NK-92 (cell line): ENCODE data around the gene FUT1.
"Not testable (repeated sequence)": the region's sequence is repeated elsewhere in the genome, so short reads cannot be mapped to it uniquely, and the experiment has no call there.

Source experiments
- DNase-seq: peaks from one replicate; lab custom pipeline; 2025; ENCODE audit not compliant: unreplicated experiment; lab: John Stamatoyannopoulos, UW

Gene FUT1

DNA sequence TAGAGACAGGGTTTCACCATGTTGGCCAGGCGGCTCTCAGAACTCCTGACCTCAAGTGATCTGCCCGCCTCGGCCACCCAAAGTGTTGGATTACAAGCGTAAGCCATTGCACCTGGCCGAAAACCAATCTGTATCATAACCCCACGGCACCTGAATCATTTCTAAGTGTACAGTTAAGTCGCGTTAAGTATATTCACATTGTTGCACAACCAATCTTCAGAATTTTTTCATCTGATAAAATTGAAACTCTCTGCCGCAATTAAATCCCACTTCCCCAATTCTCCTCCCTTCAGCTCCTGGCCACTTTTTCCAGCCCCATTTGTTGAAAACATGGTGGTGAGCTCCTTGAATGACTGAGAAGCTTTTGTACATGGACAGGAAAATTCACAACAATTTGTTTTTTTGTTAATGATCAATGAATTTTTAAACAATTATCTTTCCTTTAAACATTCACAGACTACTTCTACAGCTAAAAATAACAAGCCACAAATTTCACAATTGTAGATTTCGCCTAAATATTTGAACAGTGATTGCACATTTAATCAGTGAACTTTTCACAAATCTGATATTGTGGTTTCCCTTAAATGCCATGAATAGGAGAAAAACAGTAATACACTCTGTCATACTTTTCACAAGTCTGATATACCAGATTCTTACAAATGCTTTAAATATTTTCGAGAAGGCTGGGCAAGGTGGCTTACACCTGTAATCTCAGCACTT is 16.7 kb upstream of the FUT1 start:
- DNase-seq, result no peak

GRCh38 chr19:48768171-48768753 is 15.8 kb upstream of the FUT1 start:
- not testable (repeated sequence) for DNase-seq

GRCh38 chr19:48765816-48766215 is 13.4 kb upstream of the FUT1 start:
- not testable (repeated sequence) for DNase-seq

- no peak for DNase-seq
Observed at GRCh38 chr19:48760504-48761205, 8.2 kb upstream of the FUT1 start.

DNA sequence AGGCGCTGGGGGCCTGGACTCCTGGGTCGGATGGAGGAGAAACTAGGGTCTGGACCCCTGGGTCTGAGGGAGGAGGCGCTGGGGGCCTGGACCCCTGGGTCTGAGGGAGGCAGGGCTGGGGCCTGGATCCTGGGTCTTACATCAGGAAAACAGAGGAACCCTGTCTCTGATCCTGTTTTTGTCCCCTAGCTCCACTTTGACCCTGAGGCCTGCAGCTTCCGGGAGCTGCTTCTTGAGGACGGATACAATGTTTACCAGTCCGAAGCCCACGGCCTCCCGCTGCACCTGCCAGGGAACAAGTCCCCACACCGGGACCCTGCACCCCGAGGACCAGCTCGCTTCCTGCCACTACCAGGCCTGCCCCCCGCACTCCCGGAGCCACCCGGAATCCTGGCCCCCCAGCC is 5.3 kb upstream of the FUT1 start:
- no peak for DNase-seq

GRCh38 chr19:48757089-48757675 is 4.7 kb upstream of the FUT1 start:
- no peak for DNase-seq

DNA sequence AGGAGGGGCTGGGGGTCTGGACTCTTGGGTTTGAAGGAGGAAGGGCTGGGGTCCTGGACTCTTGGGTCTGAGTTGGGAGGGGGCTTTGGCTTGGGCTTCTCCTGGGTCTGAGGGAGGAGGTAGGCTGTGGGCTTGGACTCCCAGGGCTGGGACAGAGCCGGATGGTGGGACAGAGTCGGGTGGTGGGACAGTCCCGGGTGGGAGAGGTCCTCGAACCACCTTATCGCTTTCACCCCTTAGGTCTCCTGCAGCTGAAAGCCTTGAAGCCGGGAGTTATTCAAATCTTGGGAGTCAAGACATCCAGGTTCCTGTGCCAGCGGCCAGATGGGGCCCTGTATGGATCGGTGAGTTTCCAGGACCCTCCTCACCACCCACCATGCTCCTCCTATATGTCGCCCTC is 4.2 kb upstream of the FUT1 start:
- no peak for DNase-seq

- no peak for DNase-seq
Observed at GRCh38 chr19:48756212-48756611, 3.8 kb upstream of the FUT1 start.

DNA sequence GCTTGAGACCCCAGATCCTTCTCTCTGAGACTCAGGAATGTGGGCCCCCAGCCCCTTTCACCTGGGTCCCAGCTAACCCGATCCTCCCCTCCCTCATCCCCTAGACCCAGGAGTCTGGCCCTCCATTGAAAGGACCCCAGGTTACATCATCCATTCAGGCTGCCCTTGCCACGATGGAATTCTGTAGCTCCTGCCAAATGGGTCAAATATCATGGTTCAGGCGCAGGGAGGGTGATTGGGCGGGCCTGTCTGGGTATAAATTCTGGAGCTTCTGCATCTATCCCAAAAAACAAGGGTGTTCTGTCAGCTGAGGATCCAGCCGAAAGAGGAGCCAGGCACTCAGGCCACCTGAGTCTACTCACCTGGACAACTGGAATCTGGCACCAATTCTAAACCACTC is 3.3 kb upstream of the FUT1 start:
- DNase-seq, result no peak

DNA sequence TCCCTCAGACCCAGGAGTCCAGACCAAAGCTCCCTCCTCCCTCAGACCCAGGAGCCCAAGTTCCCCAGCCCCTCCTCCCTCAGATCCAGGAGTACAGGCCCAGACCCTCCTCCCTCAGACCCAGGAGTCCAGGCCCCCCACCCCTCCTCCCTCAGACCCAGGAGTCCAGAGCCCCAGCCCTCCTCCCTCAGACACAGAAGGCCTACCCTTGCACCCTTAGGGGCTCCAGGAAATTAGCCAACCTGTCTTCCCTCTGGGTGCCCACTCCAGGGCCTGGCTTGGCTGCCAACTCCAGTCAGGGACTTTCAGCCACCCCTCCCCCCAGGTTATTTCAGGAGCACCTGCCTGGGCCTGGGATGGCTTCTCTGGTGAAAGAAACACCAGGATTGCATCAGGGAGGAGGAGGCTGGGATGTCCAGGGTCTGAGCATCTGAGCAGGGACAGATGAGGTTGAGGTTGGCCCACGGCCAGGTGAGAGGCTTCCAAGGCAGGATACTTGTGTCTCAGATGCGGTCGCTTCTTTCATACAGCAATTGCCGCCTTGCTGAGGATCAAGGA is 2.7 kb upstream of the FUT1 start, which contains the start of gene FGF21:
FGF21 (plus strand) TSS at position 441 of the 558 bp plus-strand sequence. CDS start 713 bp downstream, outside the sequence.
- DNase-seq, result no peak

- DNase-seq, result no peak
Observed at GRCh38 chr19:48751845-48752495, 471 bp downstream of the FUT1 start.

DNA sequence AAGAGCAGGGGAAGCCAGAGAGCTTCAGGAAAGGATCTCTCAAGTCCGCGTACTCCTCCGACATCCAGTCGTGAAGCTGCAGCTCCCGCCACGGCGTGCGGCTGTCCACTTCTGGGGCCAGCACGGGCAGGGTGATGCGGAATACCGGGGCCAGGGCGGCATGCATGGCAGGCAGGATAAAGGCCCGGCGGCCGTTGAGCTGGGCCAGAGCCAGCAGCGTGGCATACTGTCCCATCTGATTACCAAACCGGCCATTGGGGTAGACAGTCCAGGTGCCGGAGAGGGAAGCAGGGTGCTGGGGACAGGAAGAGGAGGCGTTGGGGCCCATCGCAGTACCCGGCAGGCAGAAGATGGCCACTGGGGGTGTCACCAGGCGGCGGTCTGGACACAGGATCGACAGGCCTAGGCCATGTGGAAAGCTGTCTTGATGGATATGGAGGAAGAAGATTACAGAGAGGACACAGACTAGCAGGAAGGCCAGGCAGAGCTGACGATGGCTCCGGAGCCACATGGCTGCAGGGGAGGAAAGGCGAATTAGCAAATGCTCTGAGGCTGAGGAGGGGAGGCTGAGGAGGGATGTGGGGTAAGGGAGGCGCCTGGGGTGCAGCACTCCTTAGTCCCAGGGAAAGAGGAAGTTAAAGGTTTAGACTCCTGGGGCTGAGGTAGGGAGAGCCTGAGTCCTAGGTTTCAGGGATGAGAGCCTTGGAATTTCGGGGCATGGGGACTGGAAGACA is 1.5 kb downstream of the FUT1 start:
- no peak for DNase-seq

- DNase-seq, result no peak
Observed at GRCh38 chr19:48750351-48750750, 2.1 kb downstream of the FUT1 start.

GRCh38 chr19:48749571-48750198 is 2.8 kb downstream of the FUT1 start:
- DNase-seq, result no peak

DNA sequence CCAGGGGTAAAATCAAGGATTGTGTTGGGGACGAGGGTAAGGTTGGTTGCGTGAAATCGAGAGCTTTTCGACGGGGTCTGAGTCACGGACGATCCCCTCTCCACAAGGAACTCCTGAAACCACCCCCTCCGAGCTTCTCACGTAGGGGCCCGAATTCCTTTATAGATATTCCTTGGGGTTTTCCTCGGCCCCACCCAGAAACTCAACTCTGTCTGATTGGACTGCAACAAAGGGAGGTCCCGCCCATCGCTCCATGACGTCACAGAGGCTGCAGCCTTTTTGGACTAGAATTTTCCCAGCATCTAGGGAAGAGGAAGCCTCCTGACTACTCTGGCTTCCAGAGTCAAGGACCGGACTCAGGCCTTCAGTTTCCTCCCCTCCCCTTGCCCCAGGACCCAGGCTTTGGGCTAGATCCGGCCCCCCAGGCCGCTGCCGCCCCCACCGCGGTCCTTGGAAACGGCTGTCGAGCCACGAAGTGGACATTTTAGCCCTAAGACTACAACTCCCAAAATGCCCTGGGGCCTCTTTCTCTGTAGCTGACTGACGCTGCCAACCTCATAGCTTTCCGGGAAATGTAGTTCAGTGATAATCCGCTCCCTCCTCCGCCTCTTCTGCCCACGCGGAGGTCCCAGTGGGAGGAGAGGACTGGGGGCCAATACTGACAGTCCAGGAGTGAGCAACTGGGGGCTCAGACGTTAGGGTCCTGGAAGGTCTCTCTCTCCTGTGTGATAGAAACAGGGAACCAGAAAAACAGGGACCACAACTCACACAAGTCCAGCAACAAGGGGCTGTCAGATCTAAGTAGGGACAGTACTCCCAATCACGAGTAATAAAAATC is 5.5 kb downstream of the FUT1 start, which contains the start of gene IZUMO1:
IZUMO1 (minus strand) TSS at position 172 of the 838 bp plus-strand sequence. CDS start 1,050 bp downstream, outside the sequence.
- no peak for DNase-seq

DNA sequence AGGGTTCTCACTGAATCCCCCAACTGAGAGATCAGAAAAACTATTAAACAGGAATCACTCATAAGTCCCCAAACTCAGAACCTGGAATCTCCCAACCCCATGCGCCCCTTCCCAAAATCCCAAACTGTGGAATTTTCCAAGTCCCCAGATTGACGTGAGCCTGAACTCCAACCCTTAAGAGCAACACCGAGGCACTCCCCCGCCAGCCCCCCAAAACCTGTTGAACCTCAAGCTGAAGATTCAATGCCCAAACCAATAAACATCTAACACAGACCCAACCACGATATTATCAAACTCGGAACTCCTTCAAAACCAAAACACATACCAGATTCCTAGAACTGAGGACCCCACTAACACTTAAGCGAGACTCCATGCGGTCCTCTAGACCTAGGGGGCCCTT is 6.3 kb downstream of the FUT1 start:
- DNase-seq, result no peak

GRCh38 chr19:48745208-48745995 is 7.0 kb downstream of the FUT1 start:
- no peak for DNase-seq

DNA sequence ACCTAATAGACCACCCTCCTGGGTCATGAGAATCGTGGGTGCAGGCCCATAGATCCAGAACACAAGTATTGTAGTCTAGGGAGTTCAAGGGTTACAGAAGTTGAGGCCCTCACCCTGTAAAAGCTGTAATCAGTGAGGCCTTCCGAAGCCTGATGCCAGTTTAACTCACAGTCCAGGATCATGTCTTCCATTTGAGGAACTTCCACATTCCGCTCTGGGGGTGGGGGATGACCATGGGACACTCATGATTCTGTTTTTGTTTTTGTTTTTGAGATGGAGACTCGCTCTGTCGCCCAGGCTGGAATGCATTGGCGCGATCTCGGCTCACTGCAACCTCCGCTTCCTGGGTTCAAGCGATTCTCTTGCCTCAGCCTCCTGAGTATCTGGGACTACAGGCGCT is 10.3 kb downstream of the FUT1 start:
- DNase-seq, result no peak
